ENCODE data around the gene MAP3K4. TPM values are rescaled to one million over a fixed set of nuclear protein-coding genes. Genes with fewer than 3 reads are reported as not detected.
A peak's percentile ranks its signal among the peaks of the same experiment; 100 is the strongest.

MAP3K4 gene
- total RNA-seq, 1 donor from 2014 or later, result 63.3 TPM

DNA sequence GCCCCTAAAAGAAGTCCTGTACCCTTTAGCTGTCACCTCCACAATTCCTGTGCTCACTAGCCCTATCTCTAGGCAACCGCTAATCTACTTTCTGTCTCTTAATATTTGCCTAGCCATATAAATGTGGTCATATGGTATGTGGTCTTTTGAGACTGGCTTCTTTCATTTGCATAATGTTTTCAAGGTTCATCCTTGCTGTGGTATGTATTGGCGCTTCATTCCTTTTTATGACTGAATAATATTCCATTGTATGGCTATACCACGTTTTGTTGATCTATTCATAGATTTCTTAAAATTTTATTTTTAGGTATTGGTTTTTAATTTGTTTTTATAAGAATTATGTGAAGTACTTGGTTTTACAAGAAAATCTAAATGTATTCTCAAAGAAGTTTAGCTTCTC lies 70.0 kb downstream of the MAP3K4 start:
- Mint-ChIP-seq H3K4me3 (ENCODE audit: unreplicated experiment) (no peak overlapping the region), H3K9me3 (ENCODE audit: unreplicated experiment) (peaks cover 5% of the 10 kb centered on the region)
- TF ChIP-seq, protein P1, sequence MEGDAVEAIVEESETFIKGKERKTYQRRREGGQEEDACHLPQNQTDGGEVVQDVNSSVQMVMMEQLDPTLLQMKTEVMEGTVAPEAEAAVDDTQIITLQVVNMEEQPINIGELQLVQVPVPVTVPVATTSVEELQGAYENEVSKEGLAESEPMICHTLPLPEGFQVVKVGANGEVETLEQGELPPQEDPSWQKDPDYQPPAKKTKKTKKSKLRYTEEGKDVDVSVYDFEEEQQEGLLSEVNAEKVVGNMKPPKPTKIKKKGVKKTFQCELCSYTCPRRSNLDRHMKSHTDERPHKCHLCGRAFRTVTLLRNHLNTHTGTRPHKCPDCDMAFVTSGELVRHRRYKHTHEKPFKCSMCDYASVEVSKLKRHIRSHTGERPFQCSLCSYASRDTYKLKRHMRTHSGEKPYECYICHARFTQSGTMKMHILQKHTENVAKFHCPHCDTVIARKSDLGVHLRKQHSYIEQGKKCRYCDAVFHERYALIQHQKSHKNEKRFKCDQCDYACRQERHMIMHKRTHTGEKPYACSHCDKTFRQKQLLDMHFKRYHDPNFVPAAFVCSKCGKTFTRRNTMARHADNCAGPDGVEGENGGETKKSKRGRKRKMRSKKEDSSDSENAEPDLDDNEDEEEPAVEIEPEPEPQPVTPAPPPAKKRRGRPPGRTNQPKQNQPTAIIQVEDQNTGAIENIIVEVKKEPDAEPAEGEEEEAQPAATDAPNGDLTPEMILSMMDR (IDR thresholded peaks at IDR 0.05; ENCODE audit: partially characterized antibody, unreplicated experiment), result no peak

DNA sequence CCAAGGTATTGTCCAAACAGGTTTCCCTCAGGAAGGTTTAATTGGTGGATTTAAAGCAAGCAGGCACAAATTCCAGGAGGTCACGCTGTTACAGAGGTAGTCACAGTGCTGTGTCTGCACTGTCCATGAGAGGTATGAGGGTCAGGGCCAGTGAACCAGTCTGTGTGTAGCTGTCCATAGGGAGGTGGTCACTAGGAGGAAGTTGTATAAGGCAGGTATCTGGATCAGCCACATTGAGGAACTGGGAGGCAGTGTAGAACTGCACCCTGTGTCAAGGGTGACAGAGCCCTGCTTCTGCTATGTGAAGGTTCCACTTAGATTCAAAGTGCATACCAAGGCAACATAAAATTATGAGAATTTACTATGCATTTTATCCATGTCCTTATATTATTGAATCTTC lies 73.3 kb downstream of the MAP3K4 start:
- H3K9me3 Mint-ChIP-seq (ENCODE audit: unreplicated experiment), result peaks cover 3% of the 10 kb centered on the region
- no peaks in the 10 kb centered on the region for H3K27me3 Mint-ChIP-seq (ENCODE audit: unreplicated experiment)
- DNase-seq, result no peak
- TF ChIP-seq, protein P1 (IDR thresholded peaks at IDR 0.05; ENCODE audit: partially characterized antibody, unreplicated experiment), result no peak
- H3K36me3 Mint-ChIP-seq (ENCODE audit: unreplicated experiment), result peaks cover 8% of the 10 kb centered on the region
- H3K4me1 Mint-ChIP-seq (ENCODE audit: low read depth, unreplicated experiment), result peaks cover 5% of the 10 kb centered on the region
- no peak overlapping the region for H3K4me3 Mint-ChIP-seq (ENCODE audit: unreplicated experiment)
- no peak overlapping the region for H3K27ac Mint-ChIP-seq (ENCODE audit: unreplicated experiment)

More for the DNA sequence above, 70.0 kb downstream of the MAP3K4 start:
- no peak for DNase-seq
- H3K4me1 Mint-ChIP-seq (ENCODE audit: low read depth, unreplicated experiment), result peaks cover 7% of the 10 kb centered on the region
- H3K27ac Mint-ChIP-seq (ENCODE audit: unreplicated experiment), result no peak overlapping the region
- H3K27me3 Mint-ChIP-seq (ENCODE audit: unreplicated experiment), result no peaks in the 10 kb centered on the region
- peaks cover 7% of the 10 kb centered on the region for H3K36me3 Mint-ChIP-seq (ENCODE audit: unreplicated experiment)

GRCh38 chr6:161066511-161066910 lies 74.9 kb downstream of the MAP3K4 start:
- no peak for DNase-seq
- Mint-ChIP-seq H3K4me3 (ENCODE audit: unreplicated experiment) (no peak overlapping the region), H3K9me3 (ENCODE audit: unreplicated experiment) (peaks cover 1% of the 10 kb centered on the region), H3K4me1 (ENCODE audit: low read depth, unreplicated experiment) (peaks cover 10% of the 10 kb centered on the region), H3K36me3 (ENCODE audit: unreplicated experiment) (peaks cover 8% of the 10 kb centered on the region), H3K27me3 (ENCODE audit: unreplicated experiment) (no peaks in the 10 kb centered on the region), H3K27ac (ENCODE audit: unreplicated experiment) (peak overlapping the region; percentile 24)
- TF ChIP-seq, protein P1 (IDR thresholded peaks at IDR 0.05; ENCODE audit: partially characterized antibody, unreplicated experiment), result no peak

DNA sequence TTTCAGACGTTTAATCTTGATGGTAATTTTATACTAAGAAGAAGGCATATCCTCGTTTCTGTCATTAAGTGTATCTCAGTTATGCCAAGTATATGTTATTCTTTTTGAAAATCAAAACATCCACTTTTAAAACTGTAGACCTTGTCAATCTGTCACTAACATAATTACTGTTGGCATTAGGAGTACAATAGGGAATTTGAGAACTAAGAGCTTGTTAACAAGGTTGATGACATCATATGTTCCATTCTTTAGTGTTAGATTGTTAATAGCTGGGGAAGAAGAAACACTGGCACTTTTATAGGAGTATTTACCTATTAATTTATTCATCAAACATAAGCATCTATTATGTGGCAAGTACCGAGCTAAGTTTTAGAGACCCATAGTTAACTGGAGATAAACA lies 76.2 kb downstream of the MAP3K4 start:
- Mint-ChIP-seq H3K36me3 (ENCODE audit: unreplicated experiment) (peaks cover 8% of the 10 kb centered on the region), H3K27ac (ENCODE audit: unreplicated experiment) (no peak overlapping the region), H3K27me3 (ENCODE audit: unreplicated experiment) (no peaks in the 10 kb centered on the region), H3K4me1 (ENCODE audit: low read depth, unreplicated experiment) (peaks cover 12% of the 10 kb centered on the region), H3K9me3 (ENCODE audit: unreplicated experiment) (no peaks in the 10 kb centered on the region), H3K4me3 (ENCODE audit: unreplicated experiment) (no peak overlapping the region)
- DNase-seq, result no peak
- TF ChIP-seq, protein P1 (IDR thresholded peaks at IDR 0.05; ENCODE audit: partially characterized antibody, unreplicated experiment), result no peak

- Mint-ChIP-seq H3K4me3 (ENCODE audit: unreplicated experiment) (no peak overlapping the region), H3K9me3 (ENCODE audit: unreplicated experiment) (no peaks in the 10 kb centered on the region), H3K4me1 (ENCODE audit: low read depth, unreplicated experiment) (peaks cover 12% of the 10 kb centered on the region), H3K27me3 (ENCODE audit: unreplicated experiment) (no peaks in the 10 kb centered on the region), H3K27ac (ENCODE audit: unreplicated experiment) (no peak overlapping the region), H3K36me3 (ENCODE audit: unreplicated experiment) (peaks cover 8% of the 10 kb centered on the region)
- TF ChIP-seq, protein P1 (IDR thresholded peaks at IDR 0.05; ENCODE audit: partially characterized antibody, unreplicated experiment), result no peak
- no peak for DNase-seq
Observed at GRCh38 chr6:161068321-161068741, 76.8 kb downstream of the MAP3K4 start.
